Panc1 (cell line): ENCODE data around the gene ZNF582.

Experiments
- CTCF ChIP-seq: fragments of 450-650 bp; IDR thresholded peaks from 2 replicates; pipeline ENCODE4 v1.5.1; 2017; ENCODE audit warnings: mild to moderate bottlenecking
- POLR2AphosphoS5 ChIP-seq: IDR thresholded peaks from 2 replicates; pipeline ENCODE4 v1.6.1; 2012; ENCODE audit warnings: mild to moderate bottlenecking, low read depth, low read length, moderate library complexity
- SIN3A ChIP-seq: IDR thresholded peaks from 2 replicates; pipeline ENCODE4 v1.6.1; 2012; ENCODE audit warnings: low read depth, mild to moderate bottlenecking, low read length, moderate library complexity, borderline replicate concordance; ENCODE audit not compliant: insufficient read depth
- TF ChIP-seq, protein P1 (sequence below), 2 experiments: IDR thresholded peaks; 2 replicates each; pipeline ENCODE4 v1.6.1; 2011 to 2012; ENCODE audit warnings: low read depth in 2 of 2, control low read depth in 1 of 2, low read length in 1 of 2, mild to moderate bottlenecking in 1 of 2, moderate library complexity in 1 of 2; ENCODE audit not compliant: insufficient read depth in 1 of 2

GRCh38 chr19:56333506-56333905, 59.8 kb downstream of the ZNF582 start:
- TF ChIP-seq, protein P1, sequence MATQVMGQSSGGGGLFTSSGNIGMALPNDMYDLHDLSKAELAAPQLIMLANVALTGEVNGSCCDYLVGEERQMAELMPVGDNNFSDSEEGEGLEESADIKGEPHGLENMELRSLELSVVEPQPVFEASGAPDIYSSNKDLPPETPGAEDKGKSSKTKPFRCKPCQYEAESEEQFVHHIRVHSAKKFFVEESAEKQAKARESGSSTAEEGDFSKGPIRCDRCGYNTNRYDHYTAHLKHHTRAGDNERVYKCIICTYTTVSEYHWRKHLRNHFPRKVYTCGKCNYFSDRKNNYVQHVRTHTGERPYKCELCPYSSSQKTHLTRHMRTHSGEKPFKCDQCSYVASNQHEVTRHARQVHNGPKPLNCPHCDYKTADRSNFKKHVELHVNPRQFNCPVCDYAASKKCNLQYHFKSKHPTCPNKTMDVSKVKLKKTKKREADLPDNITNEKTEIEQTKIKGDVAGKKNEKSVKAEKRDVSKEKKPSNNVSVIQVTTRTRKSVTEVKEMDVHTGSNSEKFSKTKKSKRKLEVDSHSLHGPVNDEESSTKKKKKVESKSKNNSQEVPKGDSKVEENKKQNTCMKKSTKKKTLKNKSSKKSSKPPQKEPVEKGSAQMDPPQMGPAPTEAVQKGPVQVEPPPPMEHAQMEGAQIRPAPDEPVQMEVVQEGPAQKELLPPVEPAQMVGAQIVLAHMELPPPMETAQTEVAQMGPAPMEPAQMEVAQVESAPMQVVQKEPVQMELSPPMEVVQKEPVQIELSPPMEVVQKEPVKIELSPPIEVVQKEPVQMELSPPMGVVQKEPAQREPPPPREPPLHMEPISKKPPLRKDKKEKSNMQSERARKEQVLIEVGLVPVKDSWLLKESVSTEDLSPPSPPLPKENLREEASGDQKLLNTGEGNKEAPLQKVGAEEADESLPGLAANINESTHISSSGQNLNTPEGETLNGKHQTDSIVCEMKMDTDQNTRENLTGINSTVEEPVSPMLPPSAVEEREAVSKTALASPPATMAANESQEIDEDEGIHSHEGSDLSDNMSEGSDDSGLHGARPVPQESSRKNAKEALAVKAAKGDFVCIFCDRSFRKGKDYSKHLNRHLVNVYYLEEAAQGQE (IDR thresholded peaks at IDR 0.05; ENCODE audit: insufficient read depth in 1 of 2, low read depth in 2 of 2, low read length in 1 of 2) = no peak
- peak; percentile 77; the same call in 1 of the 2 replicates for TF ChIP-seq CTCF
- no peak for TF ChIP-seq POLR2AphosphoS5
- TF ChIP-seq SIN3A = no peak
